ENCODE measurements around the gene MKLN1. TPM values are rescaled to one million over a fixed set of nuclear protein-coding genes. Genes with fewer than 3 reads are reported as not detected.
"Not testable (repeated sequence)": the region's sequence is repeated elsewhere in the genome, so short reads cannot be mapped to it uniquely, and the experiment has no call there.

The MKLN1 gene
- total RNA-seq, 1 experiment from 2014 or later: 34.3 TPM

GRCh38 chr7:131504157-131504899 lies 176.7 kb downstream of the MKLN1 start:
- Histone ChIP-seq H3K23ac (ENCODE audit: insufficient read length, low read depth, low read length) (no peak overlapping the region), H3K9me3 (ENCODE audit: control insufficient read depth, low read depth, low read length) (no peaks in the 10 kb centered on the region), H2AFZ (ENCODE audit: low read length) (no peak overlapping the region), H4K5ac (ENCODE audit: insufficient read length, low read depth, low read length) (no peak overlapping the region), H2BK20ac (ENCODE audit: low read depth, low read length, poor library complexity, severe bottlenecking) (no peak overlapping the region), H2BK15ac (ENCODE audit: low read depth, low read length) (no peak overlapping the region), H4K91ac (ENCODE audit: insufficient read length, low read depth, low read length) (no peak overlapping the region), H3K79me1 (ENCODE audit: insufficient read depth, low read depth, low read length, poor library complexity, severe bottlenecking) (peaks cover 7% of the 10 kb centered on the region), H3K4me1 (ENCODE audit: insufficient read depth, low read length) (no peaks in the 10 kb centered on the region), H3K27ac (ENCODE audit: insufficient read length, low read depth, low read length) (no peak overlapping the region), H3K9ac (ENCODE audit: extremely low read depth, insufficient read length, low read length) (no peak overlapping the region), H3K79me2 (ENCODE audit: insufficient read depth, low read length) (no peaks in the 10 kb centered on the region), H3T11ph (ENCODE audit: low read length) (no peak overlapping the region), H3K23me2 (ENCODE audit: insufficient read length, low read depth, low read length, poor library complexity, severe bottlenecking) (no peaks in the 10 kb centered on the region), H4K20me1 (ENCODE audit: control insufficient read depth, insufficient read depth, insufficient read length) (no peaks in the 10 kb centered on the region), H2BK120ac (ENCODE audit: low read depth, low read length, poor library complexity, severe bottlenecking) (no peak overlapping the region), H4K8ac (replicated peaks; ENCODE audit: insufficient read length, low read depth, low read length) (no peak overlapping the region), H2BK12ac (ENCODE audit: insufficient read length, low read depth, low read length) (no peak overlapping the region), H3K56ac (ENCODE audit: insufficient read length, low read depth, low read length) (no peak overlapping the region), H3K27me3 (ENCODE audit: insufficient read depth, low read length) (no peaks in the 10 kb centered on the region), H3K4ac (ENCODE audit: low read depth, low read length) (no peak overlapping the region), H2AK5ac (ENCODE audit: insufficient read length, low read length) (no peak overlapping the region), H3K14ac (ENCODE audit: insufficient read depth, low read length) (no peak overlapping the region), H2BK5ac (ENCODE audit: insufficient read length, low read length) (no peak overlapping the region), H3K18ac (ENCODE audit: insufficient read length, low read depth, low read length) (no peak overlapping the region), H3K4me2 (ENCODE audit: insufficient read depth, insufficient read length, low read length) (no peak overlapping the region)
- Mint-ChIP-seq H3K36me3 (ENCODE audit: insufficient read depth in 1 of 3, low read depth in 3 of 3) (peaks cover 80 to 99% (median 98%) of the 10 kb centered on the region in 3 experiments), H3K4me3 (no peak overlapping the region; a peak in 1 of 5 replicates), H3K27me3 (ENCODE audit: low read depth) (no peaks in the 10 kb centered on the region; the same call in none of the 2 replicates), H3K4me1 (peaks cover 23 to 35% of the 10 kb centered on the region in 2 experiments), H3K27ac (peak overlapping the region in 2 of 3 experiments; percentile 74 to 95; a peak in 4 of 7 replicates), H3K9me3 (no peaks in the 10 kb centered on the region)
- no peak for DNase-seq
- WGBS (ENCODE audit: extremely low coverage, insufficient read length, low lambda C conversion rate): no CpG with 5 or more reads among the region's 14 CpGs
- no peak; the same call in 2 of the 3 replicates for TF ChIP-seq CTCF (conservative IDR thresholded peaks at IDR 0.05)

- H3K9me3 ChIP-seq (ENCODE audit: control insufficient read depth, low read depth, low read length); H3K27me3 Mint-ChIP-seq (ENCODE audit: low read depth); H4K5ac ChIP-seq (ENCODE audit: insufficient read length, low read depth, low read length); H3K27me3 ChIP-seq (ENCODE audit: insufficient read depth, low read length); H3K23me2 ChIP-seq (ENCODE audit: insufficient read length, low read depth, low read length, poor library complexity, severe bottlenecking); H3K4me3 Mint-ChIP-seq; H2BK5ac ChIP-seq (ENCODE audit: insufficient read length, low read length); DNase-seq; H4K8ac ChIP-seq (replicated peaks; ENCODE audit: insufficient read length, low read depth, low read length); H4K91ac ChIP-seq (ENCODE audit: insufficient read length, low read depth, low read length); H3K27ac ChIP-seq (ENCODE audit: insufficient read length, low read depth, low read length); H4K20me1 ChIP-seq (ENCODE audit: control insufficient read depth, insufficient read depth, insufficient read length); H3K9me3 Mint-ChIP-seq; H3K4me1 ChIP-seq (ENCODE audit: insufficient read depth, low read length); H3K56ac ChIP-seq (ENCODE audit: insufficient read length, low read depth, low read length); H2AK5ac ChIP-seq (ENCODE audit: insufficient read length, low read length); H3K9ac ChIP-seq (ENCODE audit: extremely low read depth, insufficient read length, low read length); H3K18ac ChIP-seq (ENCODE audit: insufficient read length, low read depth, low read length); H3K14ac ChIP-seq (ENCODE audit: insufficient read depth, low read length); H3T11ph ChIP-seq (ENCODE audit: low read length); H3K79me2 ChIP-seq (ENCODE audit: insufficient read depth, low read length); H3K4me2 ChIP-seq (ENCODE audit: insufficient read depth, insufficient read length, low read length); H2BK120ac ChIP-seq (ENCODE audit: low read depth, low read length, poor library complexity, severe bottlenecking); H3K4ac ChIP-seq (ENCODE audit: low read depth, low read length); H2BK20ac ChIP-seq (ENCODE audit: low read depth, low read length, poor library complexity, severe bottlenecking); H2BK12ac ChIP-seq (ENCODE audit: insufficient read length, low read depth, low read length); H3K23ac ChIP-seq (ENCODE audit: insufficient read length, low read depth, low read length); H2AFZ ChIP-seq (ENCODE audit: low read length); H2BK15ac ChIP-seq (ENCODE audit: low read depth, low read length): not testable (repeated sequence)
- H3K36me3 Mint-ChIP-seq (ENCODE audit: insufficient read depth in 1 of 3, low read depth in 3 of 3): peaks cover 83 to 99% (median 99%) of the 10 kb centered on the region in 3 experiments
- H3K27ac Mint-ChIP-seq: peak overlapping the region in 2 of 3 experiments; percentile 74 to 95; a peak in 4 of 7 replicates
- H3K79me1 ChIP-seq (ENCODE audit: insufficient read depth, low read depth, low read length, poor library complexity, severe bottlenecking): peaks cover 10% of the 10 kb centered on the region
- peaks cover 26 to 42% of the 10 kb centered on the region in 2 experiments for H3K4me1 Mint-ChIP-seq
- WGBS (ENCODE audit: extremely low coverage, insufficient read length, low lambda C conversion rate): no CpG with 5 or more reads among the region's 8 CpGs
Observed at GRCh38 chr7:131505037-131505620, 177.5 kb downstream of the MKLN1 start.
